HCT116 (cell line): ENCODE data around the gene MMD. TPM values are rescaled to one million over a fixed set of nuclear protein-coding genes. Genes with fewer than 3 reads are reported as not detected.
"Not testable (repeated sequence)": the region's sequence is repeated elsewhere in the genome, so short reads cannot be mapped to it uniquely, and the experiment has no call there.

ENCODE experiments used
- ATAC-seq: fragments of 200-7000 bp; cut with Tn5 transposase; 2 replicates; pipeline ENCODE4 v1.9.1; 2020; ENCODE audit warnings: mild to moderate bottlenecking, moderate library complexity
- BruUV-seq: library from RNA; stranded (reverse); fragments of 400-500 nt; replicated peaks from 2 replicates; lab custom pipeline; 2021; lab: Mats Ljungman, UMichigan
- CTCF ChIA-PET: fragments of 300-600 bp; sonication (Branson Sonifier 250); formaldehyde crosslinking; loops from one replicate; lab custom pipeline; 2021; ENCODE audit warnings: antibody characterized with exemption; lab: Charles Lee
- POLR2A ChIA-PET: fragments of 300-600, 350-600 bp; sonication (Branson Sonifier 250); formaldehyde crosslinking; loops from one replicate; lab custom pipeline; 2021; ENCODE audit warnings: antibody characterized with exemption; lab: Charles Lee
- RAD21 ChIA-PET, 2 experiments: fragments of 300-600 bp; sonication (Branson Sonifier 250); formaldehyde crosslinking; loops; one replicate each; lab custom pipeline; 2023; ENCODE audit warnings: low total read pairs in 2 of 2; ENCODE audit not compliant: uncharacterized antibody in 2 of 2, unreplicated experiment in 2 of 2, low non-redundant PET in 1 of 2; lab: Charles Lee
- DNase-seq: peaks from one replicate; pipeline ENCODE4 v3.0.0-alpha.2; 2010; ENCODE audit warnings: low read depth, low spot score
- H2AFZ ChIP-seq: fragments of 200-600 bp; shearing (Covaris generic), sonication (generic); 2 replicates; pipeline ENCODE4 v1.6.1; 2017; ENCODE audit warnings: low read depth, mixed run types, mixed read lengths, antibody characterized with exemption, low read length; ENCODE audit not compliant: poor library complexity, severe bottlenecking
- H3K27ac ChIP-seq: 2 replicates; pipeline ENCODE4 v1.5.1; 2012; ENCODE audit warnings: low read depth, low read length
- H3K27me3 ChIP-seq: fragments of 200-600 bp; sonication (generic); 2 replicates; pipeline ENCODE4 v1.6.1; 2016; ENCODE audit warnings: mixed run types, low read length, mixed read lengths; ENCODE audit not compliant: insufficient read depth
- H3K36me3 ChIP-seq, 2 experiments: fragments of 200-500 bp in 1 of 2; fragments of 200-600 bp in 1 of 2; sonication (Bioruptor generic) in 1 of 2; sonication (generic) in 1 of 2; 2 replicates each; pipeline versions ENCODE4 v1.5.1 to v1.6.1; 2014 to 2016; ENCODE audit warnings: low read length in 2 of 2, inconsistent platforms in 1 of 2, mixed read lengths in 1 of 2, mixed run types in 1 of 2; ENCODE audit not compliant: insufficient read depth in 2 of 2, control insufficient read depth in 1 of 2
- H3K4me1 ChIP-seq, 2 experiments: fragments of 200-600 bp in 1 of 2; sonication (generic) in 1 of 2; 2 replicates each; pipeline versions ENCODE4 v1.5.1 to v1.6.1; 2012 to 2017; ENCODE audit warnings: low read length in 2 of 2, inconsistent platforms in 1 of 2, mild to moderate bottlenecking in 1 of 2, mixed read lengths in 1 of 2, mixed run types in 1 of 2, moderate library complexity in 1 of 2; ENCODE audit not compliant: insufficient read depth in 2 of 2, control insufficient read depth in 1 of 2
- H3K4me2 ChIP-seq: fragments of 200-600 bp; sonication (generic); 2 replicates; pipeline ENCODE4 v1.6.1; 2017; ENCODE audit warnings: mixed run types, low read length, mixed read lengths
- H3K4me3 ChIP-seq, 2 experiments: fragments of 200-600 bp in 1 of 2; sonication (generic) in 1 of 2; replicated peaks in 1 of 2; 2 replicates each; pipeline ENCODE4 v1.5.1; 2011 to 2016; ENCODE audit warnings: low read length in 2 of 2, control low read depth in 1 of 2, low read depth in 1 of 2, mild to moderate bottlenecking in 1 of 2, mixed read lengths in 1 of 2, mixed run types in 1 of 2
- H3K79me2 ChIP-seq: fragments of 200-600 bp; sonication (generic); 2 replicates; pipeline ENCODE4 v1.6.1; 2017; ENCODE audit warnings: mild to moderate bottlenecking, mixed run types, low read length, moderate library complexity, mixed read lengths; ENCODE audit not compliant: insufficient read depth
- H3K9ac ChIP-seq: fragments of 200-600 bp; sonication (generic); 2 replicates; pipeline ENCODE4 v1.6.1; 2016; ENCODE audit warnings: low read length, mixed read lengths
- H3K9me2 ChIP-seq: fragments of 200-600 bp; sonication (generic), shearing (Covaris generic); 2 replicates; pipeline ENCODE4 v1.6.1; 2017; ENCODE audit warnings: mixed run types, mild to moderate bottlenecking, moderate library complexity; ENCODE audit not compliant: insufficient read depth
- H3K9me3 ChIP-seq, 2 experiments: fragments of 200-500 bp in 1 of 2; fragments of 200-600 bp in 1 of 2; sonication (Bioruptor generic) in 1 of 2; sonication (generic) in 1 of 2; 2 replicates each; pipeline ENCODE4 v1.6.1; 2014 to 2017; ENCODE audit warnings: low read length in 2 of 2, mixed read lengths in 2 of 2, inconsistent platforms in 1 of 2, low read depth in 1 of 2, mild to moderate bottlenecking in 1 of 2, mixed run types in 1 of 2, moderate library complexity in 1 of 2; ENCODE audit not compliant: control insufficient read depth in 1 of 2, insufficient read depth in 1 of 2
- H4K20me1 ChIP-seq: fragments of 200-600 bp; sonication (generic), shearing (Covaris generic); 2 replicates; pipeline ENCODE4 v1.6.1; 2017; ENCODE audit warnings: mixed run types, mild to moderate bottlenecking, moderate library complexity; ENCODE audit not compliant: insufficient read depth
- CTCF ChIP-seq, 3 experiments: fragments of 200-600 bp in 1 of 3; sonication (generic) in 1 of 3; IDR thresholded peaks in 2 of 3; conservative IDR thresholded peaks in 1 of 3; 2 replicates each; pipeline ENCODE4 v1.5.1; 2012 to 2017; ENCODE audit warnings: low read depth in 2 of 3, low read length in 2 of 3, antibody characterized with exemption in 1 of 3, borderline replicate concordance in 1 of 3, control low read depth in 1 of 3, mild to moderate bottlenecking in 1 of 3, mixed read lengths in 1 of 3, mixed run types in 1 of 3, moderate library complexity in 1 of 3; ENCODE audit not compliant: insufficient read depth in 1 of 3
- EGR1 ChIP-seq: IDR thresholded peaks from 2 replicates; pipeline ENCODE4 v1.6.1; 2012; ENCODE audit warnings: low read depth
- SRF ChIP-seq: IDR thresholded peaks from 2 replicates; pipeline ENCODE4 v1.6.1; 2012; ENCODE audit warnings: low read depth
- ZFX ChIP-seq: fragments of 450-650 bp; IDR thresholded peaks from 2 replicates; pipeline ENCODE4 v1.6.1; 2017
- intact Hi-C: fragments of 100-400 bp; cut with micrococcal nuclease; formaldehyde crosslinking; loops from 2 replicates; pipeline ENCODE4 v1.10.0; 2022
- total RNA-seq: library from RNA; stranded (reverse); gene quantifications from one replicate; pipeline ENCODE4 v1.2.1, GENCODE V29; 2021; ENCODE audit not compliant: unreplicated experiment

MMD gene
- total RNA-seq, 1 experiment from 2014 or later, result 21.3 TPM

- TF ChIP-seq CTCF (IDR thresholded peaks at IDR 0.05 in 2 of 3, conservative IDR thresholded peaks at IDR 0.05 in 1 of 3; ENCODE audit: borderline replicate concordance in 1 of 3, insufficient read depth in 1 of 3, low read depth in 2 of 3, low read length in 2 of 3), result no peak
Measured at GRCh38 chr17:55448681-55449080, 27.0 kb upstream of the MMD start (continued).

GRCh38 chr17:55446581-55447205 lies 25.1 kb upstream of the MMD start:
- intact Hi-C loops, result no loop called here
- BruUV-seq, result no TSS peak
- no peak for ATAC-seq
- CTCF ChIA-PET, result no interaction called here
- no peak overlapping the region for H3K27ac ChIP-seq
- H3K27me3 ChIP-seq, result no peaks in the 10 kb centered on the region
- H3K4me2 ChIP-seq, result no peak overlapping the region
- no peaks in the 10 kb centered on the region for H3K79me2 ChIP-seq
- H3K9ac ChIP-seq, result no peak overlapping the region
- no peaks in the 10 kb centered on the region for H3K36me3 ChIP-seq
- no peak overlapping the region for H2AFZ ChIP-seq
- POLR2A ChIA-PET, result no interaction called here
- no peaks in the 10 kb centered on the region for H4K20me1 ChIP-seq
- H3K4me1 ChIP-seq, result peaks cover 4 to 14% of the 10 kb centered on the region in 2 experiments; a peak in 3 of 4 replicates
- H3K4me3 ChIP-seq, result no peak overlapping the region
- RAD21 ChIA-PET, result interaction anchor here in 1 of 2 experiments (0.7 kb wide), 1 partner anchor 21 kb away, joined by 3 read pairs; no protein-coding TSS in a partner anchor
- no peak for TF ChIP-seq EGR1
- TF ChIP-seq ZFX, result no peak
- 0 out of 2 replicates have a peak, but pooled peaks have one; percentile 31 for TF ChIP-seq SRF
- TF ChIP-seq, all 23 proteins: peak for 1
- DNase-seq, result no peak
- no peaks in the 10 kb centered on the region for H3K9me2 ChIP-seq
- H3K9me3 ChIP-seq, result no peaks in the 10 kb centered on the region

GRCh38 chr17:55446004-55446403 lies 24.4 kb upstream of the MMD start:
- H3K27me3 ChIP-seq, H3K9ac ChIP-seq, H3K9me3 ChIP-seq, H3K4me2 ChIP-seq, H3K4me3 ChIP-seq, H4K20me1 ChIP-seq, BruUV-seq, H3K27ac ChIP-seq, H3K79me2 ChIP-seq, H3K4me1 ChIP-seq, intact Hi-C loops, H2AFZ ChIP-seq, CTCF ChIA-PET, H3K36me3 ChIP-seq, DNase-seq, POLR2A ChIA-PET, H3K9me2 ChIP-seq, ATAC-seq: not testable (repeated sequence)
- RAD21 ChIA-PET, result interaction anchor here in 1 of 2 experiments (0.7 kb wide), 2 partner anchors 21 to 59 kb away, joined by 3 read pairs; no protein-coding TSS in a partner anchor
